GM19239 (cell line): ENCODE measurements around the gene COL27A1.

Experiments used
- DNase-seq: peaks from one replicate; pipeline ENCODE4 v3.0.0; 2011; ENCODE audit warnings: low spot score; ENCODE audit not compliant: insufficient read length
- FAIRE-seq: peaks from 2 replicates; lab custom pipeline; 2011; peaks lifted over from hg19 to GRCh38; lab: Jason Lieb, UNC

The COL27A1 gene

DNA sequence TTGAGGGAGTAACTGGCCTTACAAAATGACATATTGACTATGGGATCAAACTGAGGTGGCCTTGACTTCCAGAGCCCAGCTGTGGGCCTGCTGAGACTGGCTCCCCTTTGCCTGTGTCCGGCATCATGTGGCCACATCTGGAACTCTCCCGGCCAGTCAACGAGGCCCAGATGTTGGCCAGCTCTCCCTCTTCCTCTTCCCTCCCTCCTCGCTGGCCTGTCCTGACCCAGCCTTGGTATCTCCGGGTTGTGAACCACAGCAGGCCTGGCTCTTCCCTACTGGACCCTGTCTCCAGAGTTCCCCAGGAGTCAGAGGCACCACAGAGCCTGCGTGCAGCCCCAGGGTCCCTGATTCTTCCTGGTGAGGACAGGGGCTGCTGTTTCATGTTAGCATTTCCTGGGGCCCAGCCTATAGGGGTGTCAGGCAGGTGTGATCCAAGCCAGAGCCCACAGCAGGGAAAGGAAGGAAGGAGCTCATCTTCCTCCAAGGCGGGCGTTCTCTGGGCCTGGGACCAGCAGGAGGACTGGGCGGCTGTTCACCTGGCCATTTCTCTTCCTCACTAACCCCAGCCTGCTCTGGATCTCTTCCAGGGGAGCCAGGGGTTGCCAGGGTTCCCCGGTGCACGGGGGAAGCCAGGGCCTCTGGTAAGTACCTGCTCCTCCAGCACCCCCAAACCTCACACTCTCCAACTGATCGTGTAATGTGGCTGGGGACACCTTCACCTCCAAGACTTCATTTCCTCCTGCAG, 81.2 kb downstream of the COL27A1 start:
- FAIRE-seq (no peak), DNase-seq (no peak)

DNA sequence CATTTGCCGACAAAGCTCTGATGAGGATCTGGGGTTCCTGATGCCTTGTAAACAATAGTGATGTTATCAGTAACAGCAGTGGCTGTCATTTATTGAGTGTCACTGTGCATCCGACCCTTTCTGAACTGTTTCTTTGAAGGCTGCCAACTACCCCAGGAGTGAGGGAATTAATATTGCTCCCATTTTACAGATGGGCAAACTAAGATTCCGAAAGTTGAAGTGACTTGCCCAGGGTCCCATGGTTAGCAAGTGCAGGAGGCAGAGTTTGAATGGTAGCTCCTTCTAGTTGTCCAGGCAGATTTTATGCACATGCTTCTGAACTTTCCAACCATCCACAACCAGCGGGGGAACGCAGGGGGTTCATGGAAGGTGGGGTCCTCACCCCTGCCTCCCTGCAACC, 81.9 kb downstream of the COL27A1 start:
- FAIRE-seq: no peak

DNA sequence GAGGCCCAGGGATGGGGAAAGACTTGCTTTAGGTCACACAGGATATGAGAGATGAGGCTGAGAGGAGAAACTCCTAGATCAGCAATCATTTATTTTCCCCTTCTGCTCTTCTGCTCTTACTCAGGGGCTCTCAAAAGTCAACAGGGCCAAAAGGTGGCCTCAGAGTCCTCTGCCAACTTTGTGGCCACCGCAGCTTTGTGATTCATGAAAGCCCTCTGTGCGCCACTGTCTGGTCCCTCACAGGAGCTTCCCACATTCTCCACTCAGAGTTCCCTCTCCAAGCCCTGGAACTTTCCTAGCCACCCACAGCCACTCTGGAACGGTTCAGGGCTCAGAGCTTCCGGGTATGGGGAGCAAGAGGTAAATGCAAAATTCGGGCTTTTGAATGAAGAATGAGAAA, 82.4 kb downstream of the COL27A1 start:
- no peak for DNase-seq
- FAIRE-seq: no peak

More for the DNA sequence above, 81.9 kb downstream of the COL27A1 start:
- DNase-seq: no peak

DNA sequence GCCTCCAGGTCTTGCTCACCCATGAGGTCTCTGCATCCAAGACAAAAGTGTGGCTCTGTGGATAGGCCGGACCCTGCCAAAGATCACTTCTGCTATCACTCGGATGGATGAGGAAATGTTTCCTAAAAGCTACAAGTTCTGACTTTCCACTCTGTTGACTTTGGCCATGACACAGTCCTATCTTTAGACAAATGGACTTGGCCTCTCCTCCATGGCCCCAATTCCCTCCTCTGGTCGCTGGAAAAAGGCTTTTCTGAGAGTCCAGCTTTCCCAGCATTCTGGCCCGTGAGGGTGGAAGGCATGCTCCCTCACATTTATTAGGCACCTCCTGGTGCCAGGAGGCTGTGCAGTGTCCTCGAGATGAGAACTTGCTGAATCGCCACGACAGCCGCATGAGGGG, 83.1 kb downstream of the COL27A1 start:
- DNase-seq (no peak), FAIRE-seq (no peak)

DNA sequence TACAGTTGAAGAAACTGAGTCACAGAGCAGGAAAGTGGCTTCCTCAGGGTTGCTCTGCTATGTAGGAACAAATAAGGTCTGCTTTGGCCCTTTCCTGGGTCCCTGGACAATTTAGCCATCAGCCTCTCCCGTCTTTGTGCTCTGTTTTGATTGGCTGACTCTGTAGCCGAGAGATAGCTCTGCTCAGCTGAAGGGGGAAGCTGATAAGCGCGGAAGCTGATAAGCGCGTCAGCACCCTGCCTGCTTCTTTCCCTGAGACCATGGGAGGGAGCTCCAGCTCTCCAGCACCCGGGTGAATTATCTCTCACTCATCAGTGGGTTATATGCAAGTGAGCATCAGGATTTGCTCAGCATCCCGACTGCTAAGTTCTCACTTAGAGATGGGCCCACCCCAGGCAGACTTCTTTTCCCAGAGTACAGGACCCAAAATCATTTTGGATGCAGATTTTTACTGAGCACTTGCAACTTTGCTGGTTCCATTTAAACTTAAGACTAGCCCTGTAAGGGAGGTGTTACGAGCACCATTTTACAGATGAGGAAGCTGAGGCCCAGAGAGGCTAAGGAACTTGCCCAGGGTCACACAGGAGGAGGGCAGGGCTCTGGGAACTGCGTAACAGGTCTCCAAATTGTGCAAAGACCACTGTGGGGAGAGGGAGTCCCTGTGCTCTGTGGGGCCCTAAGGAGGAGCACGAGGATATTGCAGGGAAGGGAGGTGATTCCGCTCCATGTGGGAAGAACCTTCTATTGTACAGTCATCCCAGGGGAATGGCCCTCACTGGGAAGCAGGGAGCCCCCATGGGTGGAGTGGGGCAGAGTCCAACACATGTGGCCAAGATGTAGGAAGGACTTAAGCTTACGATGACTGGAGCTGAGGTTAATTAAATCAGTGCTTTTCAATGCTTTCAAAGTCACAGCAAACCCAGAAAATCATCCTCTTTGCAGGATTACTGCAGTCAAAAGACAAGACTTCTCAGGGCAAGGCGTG, 83.8 kb downstream of the COL27A1 start:
- FAIRE-seq: no peak
- no peak for DNase-seq

DNA sequence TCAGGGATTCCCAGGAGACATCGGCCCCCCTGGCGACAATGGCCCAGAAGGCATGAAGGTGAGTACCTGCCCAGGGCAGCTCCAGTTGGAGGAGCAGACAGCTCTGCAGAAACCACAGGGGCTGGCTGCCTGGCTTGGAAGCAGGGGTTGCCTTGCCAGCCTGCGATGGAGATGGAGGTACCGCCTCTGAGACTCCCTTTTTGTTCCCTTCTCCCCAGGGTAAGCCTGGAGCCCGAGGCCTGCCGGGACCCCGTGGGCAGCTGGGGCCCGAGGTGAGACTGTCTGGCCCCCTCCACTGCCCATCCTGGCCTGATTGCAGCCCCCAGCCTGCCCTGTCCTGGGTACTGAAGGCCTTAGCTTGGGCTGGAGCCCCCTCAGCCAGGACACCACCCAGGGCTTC, 84.9 kb downstream of the COL27A1 start:
- no peak for FAIRE-seq
- DNase-seq: no peak

DNA sequence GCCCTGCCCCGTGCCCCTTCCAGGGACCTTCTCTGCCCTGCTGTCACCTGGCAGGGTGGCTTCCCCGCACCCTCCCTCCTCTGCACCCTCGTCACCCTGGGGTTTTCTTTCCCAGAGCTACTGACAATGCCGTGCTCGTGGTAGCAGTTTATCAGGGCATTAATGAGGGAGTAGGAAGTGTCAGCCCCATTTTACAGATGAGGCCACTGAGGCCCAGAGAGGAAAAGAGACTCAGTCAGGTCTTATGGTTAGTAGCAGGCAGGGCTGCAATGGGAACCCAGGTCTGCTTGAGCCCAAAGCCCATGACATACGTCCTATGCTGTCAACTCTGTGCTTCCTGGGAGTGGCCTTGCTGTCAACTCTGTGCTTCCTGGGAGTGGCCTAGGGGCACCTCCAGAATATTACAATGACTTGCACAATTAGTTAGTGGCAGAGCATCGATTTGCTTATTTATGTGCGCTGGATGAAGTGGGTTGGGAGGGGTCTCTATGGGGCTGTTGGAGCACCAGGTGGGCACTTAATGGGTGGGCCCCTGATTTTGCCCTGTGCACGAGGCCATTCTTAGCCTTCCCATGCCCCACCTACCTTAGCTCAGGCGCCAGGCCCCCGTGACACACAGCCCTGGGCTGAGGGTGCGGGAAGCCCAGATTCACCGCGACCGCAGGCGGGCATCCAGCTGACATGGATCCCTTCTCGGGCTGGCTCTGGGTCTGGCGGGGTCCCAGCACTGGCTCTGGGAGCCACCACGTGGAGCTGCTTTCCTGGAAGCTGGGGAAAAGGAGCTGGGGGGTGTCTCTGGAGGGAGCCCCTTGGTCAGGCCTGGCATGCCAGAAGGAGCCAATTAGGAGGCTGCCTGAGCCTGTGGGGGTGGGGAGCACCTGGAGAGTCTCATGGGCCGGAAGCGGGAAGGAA, 85.6 kb downstream of the COL27A1 start:
- DNase-seq (no peak), FAIRE-seq (no peak)

DNA sequence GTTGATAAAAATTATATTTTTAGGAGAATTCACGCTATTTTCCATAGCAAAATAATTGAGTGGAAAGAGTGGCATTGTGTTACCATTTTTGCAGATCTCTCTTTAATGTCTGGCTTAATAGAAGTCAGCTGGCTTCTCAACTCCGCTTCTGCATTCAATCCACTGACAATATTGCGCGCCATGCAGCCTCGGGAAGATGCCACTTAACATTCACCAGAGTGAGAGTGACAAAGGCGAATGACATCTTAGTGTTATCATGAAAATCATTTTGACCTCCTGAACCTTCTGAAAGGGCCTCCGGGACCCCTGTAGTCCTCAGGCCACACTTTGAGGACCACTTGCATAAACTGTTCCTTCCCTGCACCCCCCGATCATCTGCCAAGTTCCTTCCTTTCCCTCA, 87.5 kb downstream of the COL27A1 start:
- no peak for DNase-seq
- FAIRE-seq: no peak

DNA sequence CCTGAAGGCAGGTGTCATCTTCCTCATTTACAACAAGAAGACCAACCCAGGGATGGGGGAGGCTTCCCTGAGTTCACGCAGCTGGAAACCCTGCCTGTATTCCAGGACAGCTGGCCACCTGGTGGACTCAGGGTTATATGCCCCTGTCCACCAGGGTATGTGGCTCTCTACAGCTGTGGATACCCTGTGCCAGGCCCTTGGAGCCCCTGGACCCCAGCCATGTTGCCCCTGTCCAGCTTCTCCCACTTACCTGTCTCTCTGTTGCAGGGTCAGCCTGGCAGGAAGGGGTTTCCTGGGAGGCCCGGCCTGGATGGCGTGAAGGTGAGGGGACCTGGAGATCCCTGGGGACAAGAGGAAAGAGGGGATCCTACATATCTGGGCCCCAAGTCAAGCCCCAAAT, 87.9 kb downstream of the COL27A1 start:
- no peak for FAIRE-seq

DNA sequence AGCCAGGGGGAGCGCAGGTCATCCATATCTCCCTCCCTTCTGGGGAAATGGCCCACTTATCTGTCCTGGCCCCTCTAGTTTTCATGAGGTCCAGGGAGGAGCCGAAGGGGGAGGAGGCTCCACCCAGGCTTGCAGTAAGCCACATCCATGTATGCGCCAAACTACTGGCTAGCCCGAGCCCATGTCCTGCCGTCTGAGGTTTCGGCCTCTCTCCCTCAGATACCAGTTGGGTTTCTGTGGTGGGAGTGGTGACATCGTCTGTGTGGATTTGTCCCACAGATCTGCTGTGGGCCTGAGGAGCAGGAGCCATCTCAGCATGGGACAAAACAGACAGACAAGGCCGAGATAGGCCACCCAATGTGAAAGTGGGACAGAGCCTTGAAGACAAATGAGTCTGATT, 89.2 kb downstream of the COL27A1 start:
- no peak for FAIRE-seq
- no peak for DNase-seq

More for the DNA sequence above, 87.9 kb downstream of the COL27A1 start:
- DNase-seq: no peak

DNA sequence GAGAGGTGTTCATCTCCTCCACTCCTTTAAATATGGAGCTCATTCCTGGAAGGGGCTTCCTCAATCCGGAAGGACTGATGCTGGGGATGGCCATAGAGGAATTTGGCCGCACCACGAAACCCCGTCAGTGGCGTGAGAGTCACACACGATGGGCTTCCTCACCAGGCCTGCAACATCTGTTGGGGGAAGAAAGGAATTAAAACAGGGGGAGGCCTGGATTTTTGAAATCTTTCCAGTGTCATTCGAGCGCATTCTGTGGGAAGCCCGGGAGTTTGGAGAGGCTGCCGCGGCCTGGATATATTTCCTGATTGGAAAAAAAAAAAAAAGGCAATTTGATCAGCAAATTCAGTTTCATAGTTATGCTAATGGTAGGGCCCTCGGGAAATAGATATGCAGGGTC, 91.2 kb downstream of the COL27A1 start:
- FAIRE-seq (no peak), DNase-seq (no peak)

DNA sequence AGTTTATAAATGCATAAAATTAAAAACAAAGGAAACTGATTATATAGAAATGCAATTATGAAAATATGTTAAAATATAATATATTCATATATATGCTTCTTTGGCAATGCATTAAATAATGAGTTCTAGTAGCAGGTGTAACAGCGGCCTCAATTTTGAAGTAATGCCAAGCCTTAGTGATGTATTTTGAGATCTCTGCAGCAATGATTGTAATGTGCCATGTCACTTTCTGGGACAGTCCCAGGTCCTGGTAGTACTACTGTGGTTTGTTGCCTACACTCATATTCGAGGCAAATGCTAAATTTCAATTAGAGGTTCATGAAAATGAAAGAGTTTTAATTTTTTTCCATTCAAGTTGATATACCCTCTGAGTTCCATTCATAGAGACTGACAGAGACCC, 91.7 kb downstream of the COL27A1 start:
- DNase-seq: no peak
- FAIRE-seq: no peak

DNA sequence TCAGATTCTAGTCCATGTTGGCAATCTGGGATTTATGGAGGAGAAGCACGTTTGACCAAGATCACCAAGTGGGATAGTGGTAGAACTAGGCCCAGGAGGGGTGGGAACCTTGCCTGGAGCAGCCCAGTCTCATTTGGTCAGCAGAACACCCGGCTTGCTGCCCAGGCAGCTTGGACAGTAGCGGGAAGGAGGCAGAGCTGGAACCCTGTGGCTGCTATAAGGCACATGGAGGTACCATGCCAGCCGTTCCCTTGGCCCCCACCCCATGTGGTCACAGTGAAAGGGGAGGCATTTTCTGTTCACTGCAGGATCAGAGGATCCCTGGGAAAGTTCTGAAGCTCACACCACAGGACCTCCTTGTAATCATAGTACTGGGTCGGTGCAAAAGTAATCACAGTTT, 92.2 kb downstream of the COL27A1 start:
- DNase-seq (no peak), FAIRE-seq (no peak)

DNA sequence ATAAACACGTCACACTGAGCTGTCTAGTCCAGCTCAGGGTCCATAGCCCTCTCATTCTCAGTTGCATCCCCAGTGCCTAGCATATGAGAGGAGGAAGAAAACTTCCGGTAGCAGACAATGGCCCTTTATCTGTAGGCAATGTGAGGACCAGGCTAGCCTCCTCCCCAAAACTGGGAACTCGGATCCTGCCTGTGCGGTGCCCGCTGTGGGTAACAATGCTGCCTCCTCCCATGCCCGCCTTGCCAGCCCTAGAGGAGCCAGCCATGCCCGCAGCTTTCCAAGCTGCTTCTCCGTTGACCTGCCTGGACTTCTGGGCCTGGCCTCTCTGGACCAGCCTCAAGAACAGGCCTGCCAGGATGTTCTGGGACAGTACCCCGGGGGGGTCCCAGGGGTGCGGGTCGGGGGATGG, 93.0 kb downstream of the COL27A1 start:
- DNase-seq (no peak), FAIRE-seq (no peak)

DNA sequence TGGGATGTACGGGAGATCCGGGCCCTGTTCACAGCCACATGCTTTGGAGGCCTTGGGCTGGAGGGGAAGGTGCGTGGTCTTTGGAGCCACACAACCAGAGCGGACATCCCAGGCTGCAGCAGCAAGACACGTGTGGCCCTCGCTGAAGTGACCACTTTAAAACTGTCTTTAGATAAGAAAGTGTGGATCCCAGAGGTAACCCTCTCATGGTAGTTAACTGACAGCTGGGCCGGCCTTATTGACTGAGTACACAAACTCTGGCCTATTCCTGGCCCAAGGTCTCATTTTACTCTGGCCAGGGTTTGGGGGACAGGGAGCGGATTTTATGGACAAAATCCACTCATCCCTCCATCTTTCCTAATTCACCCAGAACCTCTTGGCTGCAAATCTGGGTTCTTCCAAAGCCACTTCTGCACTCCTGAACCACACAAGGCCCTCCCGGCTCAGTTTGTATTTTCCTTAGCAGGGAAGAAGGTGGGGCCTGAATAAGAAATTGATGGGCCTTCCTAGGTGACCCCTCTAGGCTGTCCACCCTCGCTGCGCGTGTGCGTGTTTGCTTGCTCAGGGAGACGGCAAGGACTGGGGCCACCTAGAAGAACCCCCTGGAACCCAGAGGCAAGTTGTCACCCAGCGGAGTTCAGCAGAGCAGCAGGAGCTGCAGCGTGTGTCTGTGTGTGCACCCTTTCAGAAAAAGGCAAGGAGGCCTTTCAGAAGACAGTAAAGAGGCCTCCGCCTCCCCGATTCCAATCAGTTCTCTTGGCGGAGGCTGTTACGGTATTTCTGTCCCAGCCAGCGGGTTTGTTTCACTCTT, 94.3 kb downstream of the COL27A1 start:
- FAIRE-seq (no peak), DNase-seq (no peak)

DNA sequence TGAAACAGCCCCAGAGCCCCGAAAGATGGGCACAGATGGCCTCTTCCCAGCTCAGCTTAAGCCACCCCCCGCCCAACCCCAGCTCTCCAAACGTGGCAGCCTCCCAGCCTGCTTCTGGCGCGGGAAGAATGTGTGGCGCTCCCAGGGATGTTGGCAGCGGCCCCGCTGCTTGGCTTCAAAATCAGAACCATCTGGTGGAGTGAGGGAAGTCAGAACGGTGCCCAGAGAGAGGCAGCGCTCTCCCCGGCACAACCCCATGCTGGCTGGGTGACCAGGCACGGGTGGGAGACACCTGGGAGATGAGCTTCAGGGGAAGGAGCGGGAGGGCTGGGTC, 94.9 kb downstream of the COL27A1 start:
- FAIRE-seq (no peak), DNase-seq (no peak)

DNA sequence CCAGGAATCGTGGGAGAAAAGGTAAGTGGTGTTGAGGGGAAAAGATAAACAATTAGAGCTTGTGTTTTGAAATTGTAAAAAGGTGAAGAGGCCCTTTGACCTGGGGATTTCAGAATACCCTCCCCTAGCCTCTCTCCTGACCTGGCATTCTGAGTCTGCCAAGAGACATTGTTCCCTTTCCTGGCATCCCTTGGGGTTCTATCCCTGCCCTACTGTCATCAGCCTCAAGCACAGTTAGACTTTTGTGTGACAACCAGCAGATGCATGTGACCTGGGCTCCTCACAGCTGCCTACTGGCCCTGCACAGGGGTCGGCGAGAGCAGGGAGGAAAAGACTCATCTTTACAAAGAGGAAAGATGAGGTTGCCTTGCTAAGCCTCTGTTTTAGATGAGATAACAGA, 95.3 kb downstream of the COL27A1 start:
- no peak for DNase-seq
- no peak for FAIRE-seq

DNA sequence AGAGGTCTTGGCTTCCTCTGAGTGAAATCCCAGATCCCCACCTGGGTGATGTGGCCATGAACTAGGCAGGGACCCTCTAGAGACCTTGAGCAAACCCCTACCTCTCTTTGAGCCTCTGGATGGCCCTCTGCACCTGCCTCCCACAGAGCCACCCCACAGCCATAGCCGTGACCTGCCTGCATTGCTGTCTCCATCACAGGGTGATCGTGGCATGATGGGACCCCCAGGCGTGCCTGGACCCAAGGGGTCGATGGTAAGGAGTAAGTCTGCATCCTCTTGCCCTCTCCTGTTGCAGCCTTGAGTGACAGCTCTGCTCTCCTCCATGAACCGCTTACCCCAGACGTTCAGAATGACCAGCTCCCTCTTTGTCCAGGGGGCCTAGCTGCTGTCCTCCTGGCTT, 97.1 kb downstream of the COL27A1 start:
- FAIRE-seq (no peak), DNase-seq (no peak)

DNA sequence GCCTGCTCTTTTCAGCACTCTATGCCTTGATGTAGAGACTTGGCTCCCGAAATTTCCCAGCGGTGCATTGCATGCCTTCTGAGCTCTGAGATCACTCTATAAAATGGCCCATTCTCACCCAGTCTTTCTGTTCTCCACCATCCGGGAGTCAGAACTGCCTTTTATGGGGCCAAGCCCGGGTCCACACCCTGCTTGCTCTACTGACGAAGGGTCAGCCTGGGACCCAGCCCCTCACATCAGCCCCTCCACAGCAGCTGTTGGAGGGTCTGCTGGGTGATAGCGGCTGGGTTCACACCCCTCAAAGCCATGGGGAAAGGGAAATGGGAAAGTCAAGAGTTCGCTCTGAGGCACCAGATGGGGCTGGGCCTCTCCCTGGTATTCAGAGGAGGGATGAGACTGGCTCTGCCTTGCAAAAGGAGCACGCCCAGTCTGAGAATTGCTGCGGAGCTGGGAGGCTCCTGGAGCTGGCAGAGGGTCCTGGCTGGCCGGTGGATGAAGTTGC, 101.5 kb downstream of the COL27A1 start:
- no peak for DNase-seq
- FAIRE-seq: no peak
